ENCODE data around the gene RAMP1. TPM values are rescaled to one million over a fixed set of nuclear protein-coding genes. Genes with fewer than 3 reads are reported as not detected.

Gene RAMP1
- total RNA-seq, 1 donor from 2014 or later = 9.1 TPM

DNA sequence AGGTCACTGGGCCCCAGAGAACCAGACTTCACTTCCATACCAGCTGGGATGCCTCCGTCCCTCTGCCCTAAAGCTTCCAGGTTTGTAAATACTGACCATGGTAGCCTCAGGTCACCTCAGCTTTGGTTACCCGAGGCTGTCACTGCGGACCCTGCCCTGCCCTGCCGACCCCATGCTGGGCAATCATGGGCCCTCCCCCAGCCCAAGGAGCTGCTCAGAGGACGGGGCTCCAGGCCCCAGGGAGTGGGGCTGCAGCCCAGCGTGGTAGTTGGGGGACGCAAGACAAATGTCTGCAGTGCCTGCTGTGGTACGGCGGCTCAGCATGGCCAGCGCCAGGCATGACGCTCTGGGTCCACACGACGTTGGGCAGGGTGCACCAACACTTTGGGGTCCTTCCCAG lies 25.3 kb downstream of the RAMP1 start:
- Histone ChIP-seq H3K36me3 (ENCODE audit: insufficient read depth, low read length) (no peaks in the 10 kb centered on the region), H3K27me3 (ENCODE audit: insufficient read depth, low read length) (no peaks in the 10 kb centered on the region), H3K4me2 (ENCODE audit: low read length) (no peak overlapping the region), H4K20me1 (ENCODE audit: insufficient read depth, low read length) (no peaks in the 10 kb centered on the region), H3K27ac (ENCODE audit: low read depth, low read length) (no peak overlapping the region), H3K4me1 (ENCODE audit: insufficient read depth, low read length) (peaks cover 4% of the 10 kb centered on the region), H3K79me2 (ENCODE audit: insufficient read depth, low read length) (no peaks in the 10 kb centered on the region), H3K9me3 (ENCODE audit: insufficient read depth, low read depth, low read length) (no peaks in the 10 kb centered on the region), H3K9ac (ENCODE audit: low read length) (no peak overlapping the region), H3K4me3 (ENCODE audit: insufficient read depth, low read depth, low read length) (no peak overlapping the region), H2AFZ (ENCODE audit: low read depth, low read length) (no peak overlapping the region)
- no peak overlapping the region for H3K27ac Mint-ChIP-seq (ENCODE audit: unreplicated experiment)
- H3K9me3 Mint-ChIP-seq (ENCODE audit: unreplicated experiment) = no peaks in the 10 kb centered on the region
- H3K4me1 Mint-ChIP-seq (ENCODE audit: low read depth, unreplicated experiment) = peaks cover 8% of the 10 kb centered on the region
- DNase-seq (ENCODE audit: low read depth) (no peak), FAIRE-seq (no peak)
- H3K27me3 Mint-ChIP-seq (ENCODE audit: low read depth, unreplicated experiment) = no peaks in the 10 kb centered on the region
- no peak overlapping the region for H3K4me3 Mint-ChIP-seq (ENCODE audit: unreplicated experiment)
- peaks cover 6% of the 10 kb centered on the region for H3K36me3 Mint-ChIP-seq (ENCODE audit: low read depth, unreplicated experiment)
- TF ChIP-seq EZH2 (IDR thresholded peaks at IDR 0.05; ENCODE audit: insufficient read depth, low read length) = no peak
- TF ChIP-seq, protein P1, sequence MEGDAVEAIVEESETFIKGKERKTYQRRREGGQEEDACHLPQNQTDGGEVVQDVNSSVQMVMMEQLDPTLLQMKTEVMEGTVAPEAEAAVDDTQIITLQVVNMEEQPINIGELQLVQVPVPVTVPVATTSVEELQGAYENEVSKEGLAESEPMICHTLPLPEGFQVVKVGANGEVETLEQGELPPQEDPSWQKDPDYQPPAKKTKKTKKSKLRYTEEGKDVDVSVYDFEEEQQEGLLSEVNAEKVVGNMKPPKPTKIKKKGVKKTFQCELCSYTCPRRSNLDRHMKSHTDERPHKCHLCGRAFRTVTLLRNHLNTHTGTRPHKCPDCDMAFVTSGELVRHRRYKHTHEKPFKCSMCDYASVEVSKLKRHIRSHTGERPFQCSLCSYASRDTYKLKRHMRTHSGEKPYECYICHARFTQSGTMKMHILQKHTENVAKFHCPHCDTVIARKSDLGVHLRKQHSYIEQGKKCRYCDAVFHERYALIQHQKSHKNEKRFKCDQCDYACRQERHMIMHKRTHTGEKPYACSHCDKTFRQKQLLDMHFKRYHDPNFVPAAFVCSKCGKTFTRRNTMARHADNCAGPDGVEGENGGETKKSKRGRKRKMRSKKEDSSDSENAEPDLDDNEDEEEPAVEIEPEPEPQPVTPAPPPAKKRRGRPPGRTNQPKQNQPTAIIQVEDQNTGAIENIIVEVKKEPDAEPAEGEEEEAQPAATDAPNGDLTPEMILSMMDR (IDR thresholded peaks at IDR 0.05; ENCODE audit: insufficient read depth, low read depth, low read length) = no peak

- Histone ChIP-seq H3K79me2 (ENCODE audit: insufficient read depth, low read length) (no peaks in the 10 kb centered on the region), H3K4me3 (ENCODE audit: insufficient read depth, low read depth, low read length) (no peak overlapping the region), H2AFZ (ENCODE audit: low read depth, low read length) (no peak overlapping the region), H3K27me3 (ENCODE audit: insufficient read depth, low read length) (no peaks in the 10 kb centered on the region), H3K9ac (ENCODE audit: low read length) (no peak overlapping the region), H4K20me1 (ENCODE audit: insufficient read depth, low read length) (no peaks in the 10 kb centered on the region), H3K4me2 (ENCODE audit: low read length) (no peak overlapping the region), H3K4me1 (ENCODE audit: insufficient read depth, low read length) (peaks cover 4% of the 10 kb centered on the region), H3K9me3 (ENCODE audit: insufficient read depth, low read depth, low read length) (no peaks in the 10 kb centered on the region), H3K36me3 (ENCODE audit: insufficient read depth, low read length) (no peaks in the 10 kb centered on the region), H3K27ac (ENCODE audit: low read depth, low read length) (no peak overlapping the region)
- Mint-ChIP-seq H3K27ac (ENCODE audit: unreplicated experiment) (no peak overlapping the region), H3K36me3 (ENCODE audit: low read depth, unreplicated experiment) (peaks cover 6% of the 10 kb centered on the region), H3K4me1 (ENCODE audit: low read depth, unreplicated experiment) (peaks cover 8% of the 10 kb centered on the region), H3K27me3 (ENCODE audit: low read depth, unreplicated experiment) (no peaks in the 10 kb centered on the region), H3K4me3 (ENCODE audit: unreplicated experiment) (no peak overlapping the region), H3K9me3 (ENCODE audit: unreplicated experiment) (no peaks in the 10 kb centered on the region)
- FAIRE-seq (no peak), DNase-seq (ENCODE audit: low read depth) (no peak)
- TF ChIP-seq EZH2 (IDR thresholded peaks at IDR 0.05; ENCODE audit: insufficient read depth, low read length) = no peak
- TF ChIP-seq, protein P1 (IDR thresholded peaks at IDR 0.05; ENCODE audit: insufficient read depth, low read depth, low read length) = no peak
Measured at GRCh38 chr2:237885111-237885930, 25.9 kb downstream of the RAMP1 start.
